Thoracic aorta endothelial cell (primary cell): ENCODE data around the gene SELENOW. TPM values are rescaled to one million over a fixed set of nuclear protein-coding genes. Genes with fewer than 3 reads are reported as not detected.

Experiments used
- small RNA-seq: library from RNA; depleted of rRNA; stranded (forward); fragments of <200 nt; gene quantifications from one replicate; pipeline ENCODE3, GENCODE V24; 2012
- total RNA-seq: library from RNA; depleted of rRNA; stranded (reverse); fragments of >200 nt; gene quantifications from 2 replicates; pipeline ENCODE4 v1.2.3, GENCODE V29; 2012

Gene SELENOW
- total RNA-seq, result 292 and 365 TPM in 2 replicates

GRCh38 chr19:47778049-47778953 is at the start of gene SELENOW:
Gene SELENOW, plus strand, starts transcription at chr19:47778703. Its CDS starts 83 bp downstream, at chr19:47778786.

GRCh38 chr19:47745010-47745901 is 33.2 kb upstream of the SELENOW start, which contains the start of gene NOP53:
Gene NOP53, plus strand, starts transcription at chr19:47745546. Its CDS starts 14 bp downstream, at chr19:47745560.

GRCh38 chr19:47804451-47804850 is 25.9 kb downstream of the SELENOW start, which contains the start of gene TPRX1:
Gene TPRX1, minus strand, starts transcription at chr19:47804551. Its CDS starts 12 bp downstream, at chr19:47804539.

GRCh38 chr19:47821460-47822020 is 43.0 kb downstream of the SELENOW start, which contains the start of gene CRX:
Gene CRX, plus strand, starts transcription at chr19:47821937. Its CDS starts 12,507 bp downstream, at chr19:47834444.

Small RNAs within 50 kb of the gene (small RNA-seq; reads per million reads assigned to genes)
- not detected for gene AC008745.1
- gene SNORD23, result not detected

Other genes starting within 250 kb of the SELENOW start
- 0.14 TPM in 1 of 2 replicates, not detected in the other for gene ZNF541, start 205.6 kb upstream of the SELENOW start, total RNA-seq
- 11.0 and 19.2 TPM in 2 replicates for gene BICRA, start 169.6 kb upstream of the SELENOW start, total RNA-seq
- gene EHD2, start 65.3 kb upstream of the SELENOW start, total RNA-seq, result 126 and 166 TPM in 2 replicates
- gene NOP53, start 33.2 kb upstream of the SELENOW start, total RNA-seq, result 88.4 and 110 TPM in 2 replicates
- gene TPRX1, start 25.8 kb downstream of the SELENOW start, total RNA-seq, result not detected in 2 replicates
- not detected in 2 replicates for gene CRX, start 43.2 kb downstream of the SELENOW start, total RNA-seq
- gene TPRX2, start 80.5 kb downstream of the SELENOW start, total RNA-seq, result not detected in 2 replicates
- not detected in 2 replicates for gene SULT2A1, start 107.6 kb downstream of the SELENOW start, total RNA-seq
- not detected in 2 replicates for gene BSPH1, start 213.5 kb downstream of the SELENOW start, total RNA-seq
- gene ELSPBP1, start 215.9 kb downstream of the SELENOW start, total RNA-seq, result not detected in 2 replicates